ENCODE data around the gene NELFCD.
A peak's percentile ranks its signal among the peaks of the same experiment; 100 is the strongest.

Gene NELFCD

GRCh38 chr20:58985656-58986055 is 4.6 kb downstream of the NELFCD start:
- no peak for TF ChIP-seq CTCF (conservative IDR thresholded peaks at IDR 0.05; ENCODE audit: low read length)
- no peak overlapping the region for H3K4me3 ChIP-seq (ENCODE audit: low read length)
- DNase-seq (ENCODE audit: low read depth), result peak; percentile 30

GRCh38 chr20:58986286-58986967 is 5.4 kb downstream of the NELFCD start:
- H3K4me3 ChIP-seq (ENCODE audit: low read length), result no peak overlapping the region
- no peak for DNase-seq (ENCODE audit: low read depth)
- TF ChIP-seq CTCF (conservative IDR thresholded peaks at IDR 0.05; ENCODE audit: low read length), result no peak

- TF ChIP-seq CTCF (conservative IDR thresholded peaks at IDR 0.05; ENCODE audit: low read length), result no peak
- H3K4me3 ChIP-seq (ENCODE audit: low read length), result no peak overlapping the region
- no peak for DNase-seq (ENCODE audit: low read depth)
These were observed 6.0 kb downstream of the NELFCD start for GRCh38 chr20:58986968-58987517.

- no peak overlapping the region for H3K4me3 ChIP-seq (ENCODE audit: low read length)
- TF ChIP-seq CTCF (conservative IDR thresholded peaks at IDR 0.05; ENCODE audit: low read length), result no peak
- no peak for DNase-seq (ENCODE audit: low read depth)
These were observed 6.9 kb downstream of the NELFCD start for GRCh38 chr20:58987790-58988564.

- TF ChIP-seq CTCF (conservative IDR thresholded peaks at IDR 0.05; ENCODE audit: low read length), result no peak
- no peak for DNase-seq (ENCODE audit: low read depth)
These were observed 7.5 kb downstream of the NELFCD start for GRCh38 chr20:58988565-58988882.

GRCh38 chr20:58989196-58989595 is 8.1 kb downstream of the NELFCD start:
- no peak for DNase-seq (ENCODE audit: low read depth)
- no peak for TF ChIP-seq CTCF (conservative IDR thresholded peaks at IDR 0.05; ENCODE audit: low read length)
- H3K4me3 ChIP-seq (ENCODE audit: low read length), result no peak overlapping the region

More at GRCh38 chr20:58988565-58988882, 7.5 kb downstream of the NELFCD start:
- H3K4me3 ChIP-seq (ENCODE audit: low read length), result no peak overlapping the region
